GM19238 (cell line): ENCODE data around the gene WFDC9.
"Not testable (repeated sequence)": the region's sequence is repeated elsewhere in the genome, so short reads cannot be mapped to it uniquely, and the experiment has no call there.

Experiments used
- DNase-seq: peaks from one replicate; pipeline ENCODE4 v3.0.0; 2011; ENCODE audit warnings: low spot score; ENCODE audit not compliant: insufficient read length

WFDC9 gene

GRCh38 chr20:45631184-45631583 lies at the start of gene WFDC9:
TSS of gene WFDC9 (minus strand) at chr20:45631284. CDS start at chr20:45610181, 21,103 bp downstream.
- DNase-seq, result no peak

GRCh38 chr20:45679650-45680049 lies 48.6 kb upstream of the WFDC9 start:
- DNase-seq, result no peak

- no peak for DNase-seq
Measured at GRCh38 chr20:45672765-45673164, 41.7 kb upstream of the WFDC9 start.

- DNase-seq, result no peak
Measured at GRCh38 chr20:45670139-45670538, 39.1 kb upstream of the WFDC9 start, which contains the start of gene WFDC11. TSS of gene WFDC11 (minus strand) at chr20:45670239. CDS start at chr20:45650600, 19,639 bp downstream.

GRCh38 chr20:45657038-45657437 lies 26.0 kb upstream of the WFDC9 start:
- not testable (repeated sequence) for DNase-seq

- not testable (repeated sequence) for DNase-seq
Measured at GRCh38 chr20:45651726-45652125, 20.6 kb upstream of the WFDC9 start.

- DNase-seq, result no peak
Measured at GRCh38 chr20:45649312-45649863, 18.3 kb upstream of the WFDC9 start.

GRCh38 chr20:45647441-45648050 lies 16.5 kb upstream of the WFDC9 start:
- DNase-seq, result no peak

- no peak for DNase-seq
Measured at GRCh38 chr20:45646875-45647274, 15.8 kb upstream of the WFDC9 start.

- DNase-seq, result not testable (repeated sequence)
Measured at GRCh38 chr20:45645869-45646268, 14.8 kb upstream of the WFDC9 start.

- DNase-seq, result not testable (repeated sequence)
Measured at GRCh38 chr20:45641076-45641475, 10.0 kb upstream of the WFDC9 start.

- DNase-seq, result no peak
Measured at GRCh38 chr20:45639687-45640086, 8.6 kb upstream of the WFDC9 start.

GRCh38 chr20:45636513-45636912 lies 5.4 kb upstream of the WFDC9 start:
- DNase-seq, result no peak

- DNase-seq, result no peak
Measured at GRCh38 chr20:45630371-45630770, 713 bp downstream of the WFDC9 start.

- peak; percentile 32 for DNase-seq
Measured at GRCh38 chr20:45629496-45630100, 1.5 kb downstream of the WFDC9 start, which contains the start of gene WFDC10A. TSS of gene WFDC10A (plus strand) at chr20:45629739. CDS start at chr20:45629814, 75 bp downstream.

GRCh38 chr20:45626540-45626939 lies 4.5 kb downstream of the WFDC9 start:
- DNase-seq, result no peak

GRCh38 chr20:45621593-45621992 lies 9.5 kb downstream of the WFDC9 start:
- DNase-seq, result no peak

- no peak for DNase-seq
Measured at GRCh38 chr20:45617591-45617990, 13.5 kb downstream of the WFDC9 start.

GRCh38 chr20:45612314-45612713 lies 18.8 kb downstream of the WFDC9 start:
- no peak for DNase-seq

GRCh38 chr20:45611054-45611453 lies 20.0 kb downstream of the WFDC9 start:
- DNase-seq, result no peak

GRCh38 chr20:45607810-45608209 lies 23.3 kb downstream of the WFDC9 start:
- DNase-seq, result no peak

- DNase-seq, result no peak
Measured at GRCh38 chr20:45595235-45595634, 35.8 kb downstream of the WFDC9 start.

- no peak for DNase-seq
Measured at GRCh38 chr20:45593498-45593897, 37.6 kb downstream of the WFDC9 start.
